GM12878 (cell line): ENCODE measurements around the gene CCNL1. TPM values are rescaled to one million over a fixed set of nuclear protein-coding genes. Genes with fewer than 3 reads are reported as not detected.

Experiments used
- ATAC-seq: fragments of 200-7000 bp; cut with Tn5 transposase; 3 replicates; pipeline ENCODE4 v1.9.1; 2020; ENCODE audit warnings: mild to moderate bottlenecking, moderate library complexity
- BruUV-seq: library from RNA; stranded (reverse); fragments of 400-500 nt; replicated peaks from 2 replicates; lab custom pipeline; 2021; lab: Mats Ljungman, UMichigan
- CTCF ChIA-PET: fragments of 300-600 bp; sonication (Branson Sonifier 250); formaldehyde crosslinking; extraction: SDS; loops from one replicate; lab custom pipeline; 2021; ENCODE audit warnings: inconsistent platforms; lab: Yijun Ruan, JAX
- POLR2A ChIA-PET: fragments of 350-600 bp; formaldehyde crosslinking; extraction: SDS; loops from one replicate; lab custom pipeline; 2021; ENCODE audit warnings: inconsistent platforms; lab: Charles Lee
- RAD21 ChIA-PET: fragments of 300-600 bp; sonication (Branson Sonifier 250); formaldehyde crosslinking; loops from one replicate; lab custom pipeline; 2023; ENCODE audit warnings: antibody characterized with exemption; ENCODE audit not compliant: unreplicated experiment; lab: Charles Lee
- SMC1A ChIA-PET: fragments of 300-600 bp; sonication (Branson Sonifier 250); formaldehyde crosslinking; loops from one replicate; lab custom pipeline; 2023; ENCODE audit not compliant: unreplicated experiment, uncharacterized antibody; lab: Charles Lee
- DNase-seq: peaks from one replicate; pipeline ENCODE4 v3.0.0-alpha.2; 2011; ENCODE audit warnings: low read depth, low spot score
- FAIRE-seq: peaks from 3 replicates; lab custom pipeline; 2011; peaks lifted over from hg19 to GRCh38; lab: Jason Lieb, UNC
- H2AFZ ChIP-seq: 2 replicates; pipeline ENCODE4 v1.6.0; 2011; ENCODE audit warnings: low read depth, low read length, control low read depth; ENCODE audit not compliant: control insufficient read depth
- H3K27ac ChIP-seq: 2 replicates; pipeline ENCODE4 v1.5.1; 2011; ENCODE audit warnings: control low read depth; ENCODE audit not compliant: control insufficient read depth, insufficient read depth
- H3K27me3 ChIP-seq, 2 experiments: replicated peaks in 1 of 2; 2 replicates each; pipeline versions ENCODE4 v1.6.0 to v1.6.1; 2011; ENCODE audit warnings: low read length in 1 of 2; ENCODE audit not compliant: control insufficient read depth in 2 of 2, insufficient read depth in 2 of 2
- H3K36me3 ChIP-seq, 2 experiments: 2 replicates each; pipeline ENCODE4 v1.5.1; 2011; ENCODE audit warnings: low read length in 1 of 2; ENCODE audit not compliant: control insufficient read depth in 2 of 2, insufficient read depth in 2 of 2
- H3K4me1 ChIP-seq: 2 replicates; pipeline ENCODE4 v1.6.1; 2011; ENCODE audit warnings: mild to moderate bottlenecking, low read length, moderate library complexity, mixed read lengths; ENCODE audit not compliant: control insufficient read depth, insufficient read depth
- H3K4me2 ChIP-seq: 2 replicates; pipeline ENCODE4 v1.6.0; 2011; ENCODE audit warnings: control low read depth; ENCODE audit not compliant: control insufficient read depth, insufficient read depth
- H3K4me3 ChIP-seq: fragments of 200-600 bp; sonication (generic); 2 replicates; pipeline ENCODE4 v1.5.1; 2016
- H3K79me2 ChIP-seq: 2 replicates; pipeline ENCODE4 v1.6.0; 2011; ENCODE audit warnings: low read length; ENCODE audit not compliant: control insufficient read depth, insufficient read depth
- H3K9ac ChIP-seq: 2 replicates; pipeline ENCODE4 v1.8.0; 2011; ENCODE audit warnings: low read length, control low read depth, mixed read lengths; ENCODE audit not compliant: control insufficient read depth, insufficient read depth
- H3K9me3 ChIP-seq: replicated peaks from 3 replicates; pipeline ENCODE4 v1.5.1; 2011; ENCODE audit warnings: mild to moderate bottlenecking, low read length; ENCODE audit not compliant: control insufficient read depth, insufficient read depth
- H4K20me1 ChIP-seq: 2 replicates; pipeline ENCODE4 v1.6.0; 2011; ENCODE audit not compliant: control insufficient read depth, insufficient read depth
- ATF7 ChIP-seq: fragments of 450-650 bp; IDR thresholded peaks from 2 replicates; pipeline ENCODE4 v1.6.1; 2016; ENCODE audit warnings: low read depth, mild to moderate bottlenecking
- BRCA1 ChIP-seq: IDR thresholded peaks from 2 replicates; pipeline ENCODE4 v1.6.1; 2011; ENCODE audit warnings: low read depth, low read length, improper control_type of control experiment
- EP300 ChIP-seq, 2 experiments: fragments of 150-350 bp in 1 of 2; IDR thresholded peaks; 2 replicates each; pipeline ENCODE4 v1.6.1; 2011 to 2012; ENCODE audit warnings: low read depth in 2 of 2, low read length in 2 of 2, borderline replicate concordance in 1 of 2, improper control_type of control experiment in 1 of 2, inconsistent platforms in 1 of 2; ENCODE audit not compliant: control insufficient read depth in 1 of 2
- KLF5 ChIP-seq: fragments of 450-650 bp; IDR thresholded peaks from 2 replicates; pipeline ENCODE4 v1.6.1; 2014; ENCODE audit warnings: mild to moderate bottlenecking; ENCODE audit not compliant: partially characterized antibody
- MEF2A ChIP-seq: IDR thresholded peaks from 2 replicates; pipeline ENCODE4 v1.6.1; 2011; ENCODE audit warnings: low read depth, mild to moderate bottlenecking, low read length, moderate library complexity; ENCODE audit not compliant: insufficient read depth
- MTA3 ChIP-seq: IDR thresholded peaks from 2 replicates; pipeline ENCODE4 v1.6.1; 2012; ENCODE audit warnings: low read length, inconsistent platforms, borderline replicate concordance
- NR2C2 ChIP-seq: IDR thresholded peaks from 2 replicates; pipeline ENCODE4 v1.6.1; 2011; ENCODE audit warnings: borderline replicate concordance, low read depth; ENCODE audit not compliant: control insufficient read depth, insufficient read length
- NRF1 ChIP-seq: conservative IDR thresholded peaks from 2 replicates; pipeline ENCODE4 v1.6.1; 2011; ENCODE audit warnings: mild to moderate bottlenecking, low read depth, low read length, improper control_type of control experiment
- POLR2A ChIP-seq: IDR thresholded peaks from 2 replicates; pipeline ENCODE4 v1.6.1; 2011; ENCODE audit warnings: low read depth, mild to moderate bottlenecking, low read length
- POLR2AphosphoS2 ChIP-seq: IDR thresholded peaks from 2 replicates; pipeline ENCODE4 v1.6.1; 2011; ENCODE audit warnings: low read depth, mild to moderate bottlenecking, low read length, improper control_type of control experiment, moderate library complexity
- POLR2AphosphoS5 ChIP-seq: IDR thresholded peaks from 2 replicates; pipeline ENCODE4 v1.6.1; 2011; ENCODE audit warnings: mild to moderate bottlenecking, low read length, inconsistent platforms
- SIN3A ChIP-seq: IDR thresholded peaks from 2 replicates; pipeline ENCODE4 v1.6.1; 2012; ENCODE audit warnings: low read depth, low read length, improper control_type of control experiment
- SKIL ChIP-seq: fragments of 450-650 bp; IDR thresholded peaks from 2 replicates; pipeline ENCODE4 v1.6.1; 2017; ENCODE audit warnings: mild to moderate bottlenecking, low read depth, inconsistent platforms; ENCODE audit not compliant: poor library complexity, severe bottlenecking
- SUZ12 ChIP-seq: fragments of 200-600 bp; sonication (generic); IDR thresholded peaks from one replicate; pipeline ENCODE4 v1.6.1; 2018; ENCODE audit warnings: antibody characterized with exemption, mild to moderate bottlenecking; ENCODE audit not compliant: unreplicated experiment
- ZNF207 ChIP-seq: fragments of 450-650 bp; IDR thresholded peaks from 2 replicates; pipeline ENCODE4 v1.6.1; 2014; ENCODE audit warnings: antibody characterized with exemption, mild to moderate bottlenecking, borderline replicate concordance
- WGBS: methylation state at CpG from one replicate; pipeline ENCODE4 v1.1.6; 2016; ENCODE audit warnings: low lambda C conversion rate; ENCODE audit not compliant: insufficient replicate concordance, insufficient coverage; ENCODE audit errors: missing lambda C conversion rate; 5-methylcytosine and 5-hydroxymethylcytosine counted together
- in situ Hi-C: fragments of 300-500 bp; cut with MboI; formaldehyde crosslinking; loops from 9 replicates; pipeline ENCODE4 v1.14.3; 2018; ENCODE audit warnings: mixed read lengths
- intact Hi-C: fragments of 100-400 bp; cut with micrococcal nuclease; formaldehyde crosslinking; loops from one replicate; pipeline ENCODE4 v1.14.2; 2022; ENCODE audit not compliant: unreplicated experiment
- polyA plus RNA-seq, 11 experiments: library from polyadenylated mRNA; depleted of rRNA in 4 of 11; unstranded in 6 of 11; stranded (reverse) in 5 of 11; fragments of >200 nt; fragmentation: Nextera tagmentation in 4 of 11; fragmentation: Illumina TruSeq in 1 of 11; extraction: Ambion mirVana in 4 of 11; extraction: Trizol in 1 of 11; gene quantifications; 1 replicate in 1 of 11; 2 replicates in 10 of 11; pipeline versions ENCODE4 v1.2.1 to v1.2.3, GENCODE V29; 2011 to 2016; ENCODE audit warnings: inconsistent platforms in 2 of 11, missing spikeins in 2 of 11, low read depth in 1 of 11
- total RNA-seq, 4 experiments: library from RNA; depleted of rRNA in 3 of 4; stranded (reverse); fragments of >200 nt in 3 of 4; fragmentation: Illumina TruSeq in 1 of 4; extraction: Trizol in 1 of 4; gene quantifications; 2 replicates each; pipeline versions ENCODE4 v1.2.1 to v1.2.3, GENCODE V29; 2013 to 2021
- TF ChIP-seq, protein P1 (sequence below): IDR thresholded peaks from 2 replicates; pipeline ENCODE4 v1.6.1; 2011; ENCODE audit warnings: borderline replicate concordance, low read depth, mild to moderate bottlenecking, moderate library complexity, low read length; ENCODE audit not compliant: insufficient read depth, poor library complexity, severe bottlenecking
- TF ChIP-seq, protein P2 (sequence below): fragments of 450-650 bp; IDR thresholded peaks from 2 replicates; pipeline ENCODE4 v1.6.1; 2017; ENCODE audit warnings: low read depth, mild to moderate bottlenecking, moderate library complexity

Gene CCNL1
- total and polyA plus RNA-seq, 10 of the 15 experiments (the other 5 are each of a cell fraction or from before 2014, with no cell fraction given) = 22.2 to 174 (median 115) TPM

DNA sequence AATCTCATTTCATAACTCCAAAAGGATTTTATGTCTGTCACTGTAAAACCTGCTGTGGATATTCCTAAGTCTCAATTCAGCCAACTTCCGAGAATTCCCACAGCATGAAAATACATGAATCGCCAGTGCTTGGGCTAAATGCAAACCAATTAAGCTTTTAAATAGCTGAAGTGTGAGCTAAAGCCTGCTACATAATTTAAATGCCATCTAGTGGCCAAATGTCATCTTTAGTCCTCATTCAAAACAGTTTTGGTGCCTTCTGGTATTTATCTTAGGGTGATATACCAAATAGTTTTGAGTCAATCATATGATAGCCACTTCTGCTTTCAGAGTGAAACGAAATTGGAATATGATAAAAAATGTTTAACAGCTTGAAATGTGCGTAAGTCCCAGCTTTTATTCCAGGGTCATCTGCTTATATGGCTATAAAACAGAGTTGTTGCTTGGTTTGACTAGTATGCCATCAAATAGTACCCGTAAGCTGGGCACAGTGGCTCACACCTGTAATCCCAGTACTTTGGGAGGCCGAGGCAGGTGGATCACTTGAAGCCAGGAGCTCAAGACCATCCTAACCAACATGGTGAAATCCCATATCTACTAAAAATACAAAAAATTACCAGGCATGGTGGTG lies 41.8 kb upstream of the CCNL1 start (continued):
- TF ChIP-seq NRF1 = no peak
- no peak for TF ChIP-seq ZNF207
- TF ChIP-seq MEF2A = no peak
- no peak for TF ChIP-seq ATF7
- TF ChIP-seq BRCA1 = no peak
- TF ChIP-seq SUZ12 = no peak
- TF ChIP-seq EP300 (IDR thresholded peaks at IDR 0.05; ENCODE audit: borderline replicate concordance in 1 of 2, control insufficient read depth in 1 of 2, low read depth in 2 of 2, low read length in 2 of 2) = no peak
- TF ChIP-seq, protein P1, sequence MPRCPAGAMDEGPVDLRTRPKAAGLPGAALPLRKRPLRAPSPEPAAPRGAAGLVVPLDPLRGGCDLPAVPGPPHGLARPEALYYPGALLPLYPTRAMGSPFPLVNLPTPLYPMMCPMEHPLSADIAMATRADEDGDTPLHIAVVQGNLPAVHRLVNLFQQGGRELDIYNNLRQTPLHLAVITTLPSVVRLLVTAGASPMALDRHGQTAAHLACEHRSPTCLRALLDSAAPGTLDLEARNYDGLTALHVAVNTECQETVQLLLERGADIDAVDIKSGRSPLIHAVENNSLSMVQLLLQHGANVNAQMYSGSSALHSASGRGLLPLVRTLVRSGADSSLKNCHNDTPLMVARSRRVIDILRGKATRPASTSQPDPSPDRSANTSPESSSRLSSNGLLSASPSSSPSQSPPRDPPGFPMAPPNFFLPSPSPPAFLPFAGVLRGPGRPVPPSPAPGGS = no peak
- TF ChIP-seq, all 136 proteins: peak for 4

- Histone ChIP-seq H3K4me1 (no peaks in the 10 kb centered on the region), H3K4me3 (no peak overlapping the region), H4K20me1 (no peaks in the 10 kb centered on the region), H3K36me3 (no peaks in the 10 kb centered on the region), H3K9me3 (no peaks in the 10 kb centered on the region), H3K79me2 (no peaks in the 10 kb centered on the region), H3K9ac (no peak overlapping the region), H3K27ac (no peak overlapping the region), H3K4me2 (no peak overlapping the region), H3K27me3 (no peaks in the 10 kb centered on the region), H2AFZ (no peak overlapping the region)
- BruUV-seq = no TSS peak
- POLR2A ChIA-PET = no interaction called here
- RAD21 ChIA-PET = interaction anchor here (0.9 kb wide), 1 partner anchor 38 kb away, joined by 3 read pairs; no protein-coding TSS in a partner anchor
- WGBS = 60% methylated on average over 3 of the region's 3 CpGs
- CTCF ChIA-PET = interaction anchor here (2.1 kb wide), 1 partner anchor 24 kb away, joined by 6 read pairs; no protein-coding TSS in a partner anchor
- ATAC-seq (no peak), DNase-seq (no peak), FAIRE-seq (no peak)
- intact Hi-C loops = loop anchor here (5.0 kb wide), 1 partner anchor 292 kb away; no protein-coding TSS in a partner anchor
- in situ Hi-C loops = no loop called here
- SMC1A ChIA-PET = interaction anchor here (1.1 kb wide), 1 partner anchor 35 kb away, joined by 3 read pairs; no protein-coding TSS in a partner anchor
- TF ChIP-seq SIN3A = no peak
- no peak for TF ChIP-seq KLF5
- TF ChIP-seq SKIL = no peak
- TF ChIP-seq NR2C2 = no peak
- TF ChIP-seq POLR2AphosphoS5 = no peak
- TF ChIP-seq POLR2AphosphoS2 = no peak
- TF ChIP-seq POLR2A = no peak
- no peak for TF ChIP-seq MTA3
- TF ChIP-seq, protein P2, sequence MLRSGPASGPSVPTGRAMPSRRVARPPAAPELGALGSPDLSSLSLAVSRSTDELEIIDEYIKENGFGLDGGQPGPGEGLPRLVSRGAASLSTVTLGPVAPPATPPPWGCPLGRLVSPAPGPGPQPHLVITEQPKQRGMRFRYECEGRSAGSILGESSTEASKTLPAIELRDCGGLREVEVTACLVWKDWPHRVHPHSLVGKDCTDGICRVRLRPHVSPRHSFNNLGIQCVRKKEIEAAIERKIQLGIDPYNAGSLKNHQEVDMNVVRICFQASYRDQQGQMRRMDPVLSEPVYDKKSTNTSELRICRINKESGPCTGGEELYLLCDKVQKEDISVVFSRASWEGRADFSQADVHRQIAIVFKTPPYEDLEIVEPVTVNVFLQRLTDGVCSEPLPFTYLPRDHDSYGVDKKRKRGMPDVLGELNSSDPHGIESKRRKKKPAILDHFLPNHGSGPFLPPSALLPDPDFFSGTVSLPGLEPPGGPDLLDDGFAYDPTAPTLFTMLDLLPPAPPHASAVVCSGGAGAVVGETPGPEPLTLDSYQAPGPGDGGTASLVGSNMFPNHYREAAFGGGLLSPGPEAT = no peak
Observed at GRCh38 chr3:157199841-157200240, 39.9 kb upstream of the CCNL1 start.
